Heart right ventricle (tissue), 16 donors: ENCODE data around the gene APC2. TPM values are rescaled to one million over a fixed set of nuclear protein-coding genes. Genes with fewer than 3 reads are reported as not detected.
A peak's percentile ranks its signal among the peaks of the same experiment; 100 is the strongest.

ENCODE experiments used
- ATAC-seq, 8 donors: fragments of 200-7000 bp; cut with Tn5 transposase; one replicate each; pipeline ENCODE4 v1.9.1; 2020; ENCODE audit warnings: mild to moderate bottlenecking in 8 of 8, moderate library complexity in 8 of 8, moderate number of reproducible peaks in 1 of 8
- DNase-seq, 2 donors: peaks; one replicate each; pipeline ENCODE4 v3.0.0-alpha.2; 2020
- H3K27ac ChIP-seq, 10 donors: fragments of 200-600 bp; sonication (generic) in 2 of 10; one replicate each; pipeline versions ENCODE4 v1.5.0 to v1.8.0; 2020 to 2022; ENCODE audit warnings: mild to moderate bottlenecking in 3 of 10
- H3K27me3 ChIP-seq, 7 donors: fragments of 200-600 bp; one replicate each; pipeline ENCODE4 v1.8.0; 2021 to 2022; ENCODE audit warnings: mild to moderate bottlenecking in 2 of 7
- H3K36me3 ChIP-seq, 9 donors: fragments of 200-600 bp; sonication (generic) in 1 of 9; one replicate each; pipeline versions ENCODE4 v1.5.0 to v1.8.0; 2020 to 2022; ENCODE audit warnings: mild to moderate bottlenecking in 2 of 9
- H3K4me1 ChIP-seq, 9 donors: fragments of 200-600 bp; sonication (generic) in 1 of 9; one replicate each; pipeline versions ENCODE4 v1.5.0 to v1.8.0; 2020 to 2022; ENCODE audit warnings: mild to moderate bottlenecking in 4 of 9
- H3K4me3 ChIP-seq, 10 donors: fragments of 200-600 bp; sonication (generic) in 2 of 10; one replicate each; pipeline versions ENCODE4 v1.5.0 to v1.8.0; 2020 to 2022; ENCODE audit warnings: mild to moderate bottlenecking in 7 of 10, moderate library complexity in 2 of 10
- H3K9me3 ChIP-seq, 11 donors: fragments of 200-600 bp in 10 of 11; sonication (generic) in 2 of 11; one replicate each; pipeline versions ENCODE4 v1.5.0 to v1.8.0; 2013 to 2022; ENCODE audit warnings: mild to moderate bottlenecking in 2 of 11, control low read depth in 1 of 11, moderate library complexity in 1 of 11
- WGBS, 2 donors: extraction: QIAGEN DNeasy Blood & Tissue Kit; methylation state at CpG; one replicate each; pipeline ENCODE4 v1.1.7; 2013; ENCODE audit warnings: inconsistent platforms in 1 of 2; 5-methylcytosine and 5-hydroxymethylcytosine counted together
- intact Hi-C, 10 donors: fragments of 100-400 bp; cut with DNase I; formaldehyde crosslinking; loops; one replicate each; pipeline versions ENCODE4 v1.11.1 to v1.14.2; 2022
- polyA plus RNA-seq, 2 donors: library from polyadenylated mRNA; stranded (reverse); fragments of 200-250 nt; gene quantifications; one replicate each; pipeline ENCODE4 v1.2.3, GENCODE V29; 2013
- total RNA-seq, 10 donors: library from RNA; stranded (reverse); fragmentation: NEBNext Ultra II Directional in 3 of 10; extraction: Animal tissue kit (Norgen Biotek cat#: 25700) in 3 of 10; gene quantifications; one replicate each; pipeline versions ENCODE4 v1.2.1 to v1.2.4, GENCODE V29; 2021 to 2023
- TF ChIP-seq, protein P1 (sequence below), 9 donors: fragments of 200-600 bp; sonication (generic) in 2 of 9; IDR thresholded peaks; one replicate each; pipeline versions ENCODE4 v1.5.0 to v1.8.0; 2021 to 2022; ENCODE audit warnings: antibody characterized with exemption in 9 of 9, mild to moderate bottlenecking in 5 of 9, moderate library complexity in 1 of 9
- donor health status: Arrhythmogenic right ventricular cardiomyopathy.
- donor health status: ischemic (EF 13 %, LVEDD 7.1; RV severe dilation, severe dysfunction).
- donor health status: healthy with polysubstance abuse.
- donor health status: DM: no; HTN: yes; CAD: no.
- donor health status: DM: no; HTN: no; CAD: no.
- donor health status: ischemic (EF 25% LVEDD 6.9; RV normal size, moderate dysfunction).
- donor health status: ischemic (EF 25% LVEDD 5.7; RV mildly dilated, moderate dysfunction).
- donor health status: healthy.
- donor health status: DM: yes; HTN: yes; CAD: no.
- donor health status: Ischemic cardiomyopathy.
- donor health status: ischemic (EF 35%, LVEDD 5.7; RV mildly dilated, moderate dysfunction).
- donor health status: nonischemic (EF 11% LVEDD 7.7; RV severe dilation, severe dysfunction).
- donor health status: DM: yes; HTN: yes; CAD: no.
- donor health status: PGD.
- donor health status: ischemic (EF 29% LVEDD 5.4; RV normal size, mild dysfunction).
- donor health status: nonischemic (EF 23%, LVEDD 6.1; RV moderate dilation, normal function).

The APC2 gene
- total and polyA plus RNA-seq, 12 donors: 0.02 to 0.23 (median 0.09) TPM; not detected in 1

DNA sequence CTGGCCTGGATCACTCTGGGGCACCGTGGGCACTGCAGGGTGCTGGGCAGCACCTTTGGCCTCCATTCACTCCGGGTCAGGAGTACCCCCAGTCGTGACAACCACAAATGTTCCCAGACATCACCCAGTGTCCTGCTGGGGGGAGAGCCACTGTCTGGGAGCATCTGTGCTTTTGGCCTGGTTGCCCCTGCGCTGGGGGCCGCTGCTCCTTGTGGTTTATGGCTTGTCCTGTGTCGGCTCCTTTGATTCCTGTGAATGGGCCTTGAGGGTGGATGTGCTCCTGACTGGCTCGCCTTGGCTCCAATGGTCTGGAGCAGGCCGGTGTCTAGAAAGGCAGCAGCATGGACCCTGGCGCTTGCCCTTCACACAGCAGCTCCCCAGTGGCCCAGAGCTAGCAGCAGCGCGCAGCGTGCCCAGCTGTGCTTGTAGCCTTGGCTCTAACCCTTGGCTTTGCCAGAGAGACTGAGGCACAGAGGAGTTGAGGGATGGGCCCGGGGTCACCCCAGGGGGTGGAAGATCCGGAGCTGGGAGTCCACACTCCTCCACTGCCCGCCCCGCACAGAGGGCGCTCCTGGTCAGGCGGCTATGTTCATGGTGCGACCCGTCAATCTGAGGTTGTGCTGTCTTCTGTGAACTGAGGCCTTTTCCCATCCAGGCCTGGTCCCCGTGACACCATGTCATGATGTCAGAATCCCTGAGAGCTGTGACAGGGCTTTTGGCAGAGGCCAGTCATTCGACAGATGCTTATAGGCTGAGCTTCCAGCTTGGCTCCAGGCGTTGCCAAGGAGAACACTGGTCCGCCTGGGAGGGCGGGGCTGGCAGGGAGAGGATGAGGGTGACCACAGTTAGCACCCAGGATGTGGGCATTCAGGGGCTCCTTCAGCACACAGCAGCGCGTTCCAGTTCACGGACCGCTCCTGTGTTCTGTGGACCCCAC lies 38.4 kb upstream of the APC2 start:
- H3K27ac ChIP-seq: peak overlapping the region in 9 of 10 donors; percentile 67 to 99 (median 79)
- no peaks in the 10 kb centered on the region for H3K27me3 ChIP-seq
- peak; percentile 75 to 87 for DNase-seq
- peaks cover 0 to 31% (median 3%) of the 10 kb centered on the region in 9 donors for H3K36me3 ChIP-seq
- TF ChIP-seq, protein P1, sequence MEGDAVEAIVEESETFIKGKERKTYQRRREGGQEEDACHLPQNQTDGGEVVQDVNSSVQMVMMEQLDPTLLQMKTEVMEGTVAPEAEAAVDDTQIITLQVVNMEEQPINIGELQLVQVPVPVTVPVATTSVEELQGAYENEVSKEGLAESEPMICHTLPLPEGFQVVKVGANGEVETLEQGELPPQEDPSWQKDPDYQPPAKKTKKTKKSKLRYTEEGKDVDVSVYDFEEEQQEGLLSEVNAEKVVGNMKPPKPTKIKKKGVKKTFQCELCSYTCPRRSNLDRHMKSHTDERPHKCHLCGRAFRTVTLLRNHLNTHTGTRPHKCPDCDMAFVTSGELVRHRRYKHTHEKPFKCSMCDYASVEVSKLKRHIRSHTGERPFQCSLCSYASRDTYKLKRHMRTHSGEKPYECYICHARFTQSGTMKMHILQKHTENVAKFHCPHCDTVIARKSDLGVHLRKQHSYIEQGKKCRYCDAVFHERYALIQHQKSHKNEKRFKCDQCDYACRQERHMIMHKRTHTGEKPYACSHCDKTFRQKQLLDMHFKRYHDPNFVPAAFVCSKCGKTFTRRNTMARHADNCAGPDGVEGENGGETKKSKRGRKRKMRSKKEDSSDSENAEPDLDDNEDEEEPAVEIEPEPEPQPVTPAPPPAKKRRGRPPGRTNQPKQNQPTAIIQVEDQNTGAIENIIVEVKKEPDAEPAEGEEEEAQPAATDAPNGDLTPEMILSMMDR (IDR thresholded peaks at IDR 0.05): no peak
- WGBS, 2 donors: 50 to 53% methylated on average over 29 of the region's 29 CpGs
- intact Hi-C loops: loop anchor here in 1 of 10 donors (10.0 kb wide), 1 partner anchor 137 kb away; the partner anchor contains the start of gene FAM174C
- ATAC-seq: peak; percentile 2 to 57 (median 38)
- peak overlapping the region in 3 of 10 donors; percentile 11 to 24 (median 13) for H3K4me3 ChIP-seq
- no peaks in the 10 kb centered on the region for H3K9me3 ChIP-seq
- peaks cover 51 to 84% (median 80%) of the 10 kb centered on the region in 9 donors for H3K4me1 ChIP-seq

DNA sequence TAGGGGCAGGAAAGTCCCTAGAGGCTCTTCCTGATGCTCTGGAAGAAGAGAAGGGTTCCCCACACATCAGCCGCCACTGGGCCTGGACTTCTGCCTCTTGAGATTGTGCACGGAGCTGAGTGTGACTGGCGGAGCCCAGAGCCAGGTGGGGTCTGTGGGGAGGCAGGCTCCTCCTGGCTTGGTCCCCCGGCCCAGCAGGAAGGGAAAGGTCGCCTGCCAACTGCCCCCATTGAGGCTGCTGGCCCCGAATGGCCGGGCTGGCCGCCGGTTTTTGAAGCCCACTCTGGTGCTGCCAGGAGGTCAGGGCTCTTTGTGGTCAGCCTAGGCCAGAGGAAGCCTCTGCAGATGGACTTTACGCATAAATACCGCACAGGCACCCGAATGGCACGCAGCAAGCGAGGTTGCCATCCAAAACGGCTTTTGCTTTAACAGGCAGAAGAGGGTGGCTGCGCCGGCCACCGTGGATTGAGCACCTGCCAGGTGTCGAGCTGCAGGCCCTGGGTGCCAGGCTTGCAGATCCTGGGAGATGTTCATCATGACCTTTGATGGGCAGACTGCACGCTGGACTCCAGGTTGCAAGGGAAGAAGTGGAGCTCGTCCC lies 37.5 kb upstream of the APC2 start:
- 64 to 66% methylated on average over 21 of the region's 21 CpGs for WGBS, 2 donors

DNA sequence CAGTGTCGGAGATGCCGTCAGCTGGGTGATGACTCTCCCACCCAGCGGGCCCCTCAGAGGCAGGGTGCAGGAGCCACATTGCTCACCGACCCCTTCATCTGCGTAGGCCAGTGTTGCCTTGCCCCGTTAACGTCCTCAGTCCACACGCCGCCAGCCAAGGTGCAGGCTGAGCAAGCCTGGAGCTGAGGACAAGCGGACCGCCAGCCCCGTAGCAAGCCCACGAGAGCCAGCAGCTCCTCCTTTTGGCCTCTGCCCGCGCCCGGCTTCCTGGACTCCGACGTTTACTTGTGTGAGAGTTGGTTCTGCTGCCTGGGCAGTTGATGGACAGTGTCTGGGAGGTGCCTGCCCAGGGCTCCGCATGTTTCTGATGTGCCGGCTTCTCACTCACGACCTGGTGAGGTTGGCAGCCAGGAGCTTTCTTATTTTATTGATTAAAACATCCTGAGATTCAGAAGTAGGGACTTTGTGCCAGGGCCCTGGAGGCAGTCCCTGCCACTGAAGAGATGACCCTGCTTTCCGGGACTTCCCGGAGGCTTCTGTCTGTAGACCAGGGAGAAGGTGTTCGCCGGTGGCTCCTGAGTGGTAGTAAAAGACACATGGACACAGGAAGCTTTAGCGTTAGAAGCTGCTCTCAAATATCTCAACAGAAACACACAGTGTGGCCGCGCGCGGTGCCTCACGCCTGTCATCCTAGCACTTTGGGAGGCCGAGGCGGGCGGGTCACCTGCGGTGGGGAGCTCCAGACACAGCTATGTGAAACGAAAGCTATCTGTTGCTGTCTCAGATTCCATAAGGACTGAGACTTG lies 36.7 kb upstream of the APC2 start:
- no peak overlapping the region for H3K4me3 ChIP-seq
- TF ChIP-seq, protein P1 (IDR thresholded peaks at IDR 0.05): no peak
- peak overlapping the region in 3 of 10 donors; percentile 36 to 50 (median 44) for H3K27ac ChIP-seq
- intact Hi-C loops: loop anchor here in 1 of 10 donors (10.0 kb wide), 1 partner anchor 138 kb away; the partner anchor contains the start of gene FAM174C
- no peaks in the 10 kb centered on the region for H3K9me3 ChIP-seq
- peaks cover 62 to 95% (median 93%) of the 10 kb centered on the region in 9 donors for H3K4me1 ChIP-seq
- no peak for DNase-seq
- ATAC-seq: no peak
- 71 to 77% methylated on average over 36 of the region's 36 CpGs for whole genome bisulfite sequencing, 2 donors
- peaks cover 0 to 48% (median 3%) of the 10 kb centered on the region in 9 donors for H3K36me3 ChIP-seq
- no peaks in the 10 kb centered on the region for H3K27me3 ChIP-seq

More for the DNA sequence above, 37.5 kb upstream of the APC2 start:
- H3K4me1 ChIP-seq: peaks cover 58 to 88% (median 85%) of the 10 kb centered on the region in 9 donors
- H3K9me3 ChIP-seq: no peaks in the 10 kb centered on the region
- ATAC-seq (no peak), DNase-seq (no peak)
- TF ChIP-seq, protein P1 (IDR thresholded peaks at IDR 0.05): no peak
- peak overlapping the region in 9 of 10 donors; percentile 67 to 99 (median 79) for H3K27ac ChIP-seq
- peak overlapping the region in 1 of 10 donors; percentile 13 for H3K4me3 ChIP-seq
- no peaks in the 10 kb centered on the region for H3K27me3 ChIP-seq
- intact Hi-C loops: loop anchor here in 1 of 10 donors (10.0 kb wide), 1 partner anchor 138 kb away; the partner anchor contains the start of gene FAM174C
- peaks cover 0 to 40% (median 3%) of the 10 kb centered on the region in 9 donors for H3K36me3 ChIP-seq
